ENCODE results near the gene INPP5D. TPM values are rescaled to one million over a fixed set of nuclear protein-coding genes. Genes with fewer than 3 reads are reported as not detected.
"Not testable (repeated sequence)": the region's sequence is repeated elsewhere in the genome, so short reads cannot be mapped to it uniquely, and the experiment has no call there.

Gene INPP5D
- total and polyA plus RNA-seq, 4 donors: 7.6 to 26.1 (median 25.3) TPM

DNA sequence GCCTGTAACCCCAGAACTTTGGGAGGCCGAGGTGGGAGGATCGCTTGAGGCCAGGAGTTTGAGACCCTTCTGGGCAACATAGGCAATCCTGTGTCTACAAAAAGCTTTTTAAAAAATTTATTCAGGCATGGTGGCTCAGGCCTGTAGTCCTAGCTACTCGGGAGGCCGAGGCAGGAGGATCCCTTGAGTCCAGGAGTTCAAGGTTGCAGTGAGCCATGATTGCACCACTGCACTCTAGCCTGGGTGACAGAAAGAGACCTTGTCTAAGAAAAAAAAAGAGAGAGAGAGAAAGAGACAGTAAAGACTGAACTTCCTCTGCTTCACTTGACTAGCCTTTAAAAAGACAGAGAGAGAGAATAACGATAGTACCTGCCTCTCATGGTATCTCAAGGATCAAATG is 62.4 kb downstream of the INPP5D start:
- WGBS, 2 donors: 92 to 96% methylated on average over 5 of the region's 5 CpGs
- ATAC-seq (ENCODE audit: insufficient read depth, low FRiP score): no peak
- no peak for DNase-seq
- H3K4me1 ChIP-seq (ENCODE audit: control insufficient read depth in 5 of 5, insufficient read depth in 5 of 5, low read length in 5 of 5): no peaks in the 10 kb centered on the region
- no peak overlapping the region for H3K9ac ChIP-seq (ENCODE audit: insufficient read depth in 1 of 2, low read length in 2 of 2)
- no peak overlapping the region for H3K27ac ChIP-seq (ENCODE audit: low read depth in 1 of 2, low read length in 1 of 2)
- no peak overlapping the region for H3K4me3 ChIP-seq
- peaks cover 0 to 9% (median 0%) of the 10 kb centered on the region in 4 donors for H3K36me3 ChIP-seq (ENCODE audit: control insufficient read depth in 4 of 4, insufficient read depth in 4 of 4, low read length in 4 of 4)
- TF ChIP-seq, protein P1, sequence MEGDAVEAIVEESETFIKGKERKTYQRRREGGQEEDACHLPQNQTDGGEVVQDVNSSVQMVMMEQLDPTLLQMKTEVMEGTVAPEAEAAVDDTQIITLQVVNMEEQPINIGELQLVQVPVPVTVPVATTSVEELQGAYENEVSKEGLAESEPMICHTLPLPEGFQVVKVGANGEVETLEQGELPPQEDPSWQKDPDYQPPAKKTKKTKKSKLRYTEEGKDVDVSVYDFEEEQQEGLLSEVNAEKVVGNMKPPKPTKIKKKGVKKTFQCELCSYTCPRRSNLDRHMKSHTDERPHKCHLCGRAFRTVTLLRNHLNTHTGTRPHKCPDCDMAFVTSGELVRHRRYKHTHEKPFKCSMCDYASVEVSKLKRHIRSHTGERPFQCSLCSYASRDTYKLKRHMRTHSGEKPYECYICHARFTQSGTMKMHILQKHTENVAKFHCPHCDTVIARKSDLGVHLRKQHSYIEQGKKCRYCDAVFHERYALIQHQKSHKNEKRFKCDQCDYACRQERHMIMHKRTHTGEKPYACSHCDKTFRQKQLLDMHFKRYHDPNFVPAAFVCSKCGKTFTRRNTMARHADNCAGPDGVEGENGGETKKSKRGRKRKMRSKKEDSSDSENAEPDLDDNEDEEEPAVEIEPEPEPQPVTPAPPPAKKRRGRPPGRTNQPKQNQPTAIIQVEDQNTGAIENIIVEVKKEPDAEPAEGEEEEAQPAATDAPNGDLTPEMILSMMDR (IDR thresholded peaks at IDR 0.05; ENCODE audit: control extremely low read depth, extremely low read depth): no peak
- no peaks in the 10 kb centered on the region for H3K27me3 ChIP-seq (ENCODE audit: control insufficient read depth in 3 of 3, insufficient read depth in 3 of 3, low read length in 2 of 3)
- H3K9me3 ChIP-seq (ENCODE audit: control insufficient read depth in 4 of 4, insufficient read depth in 3 of 4, low read length in 3 of 4): no peaks in the 10 kb centered on the region

DNA sequence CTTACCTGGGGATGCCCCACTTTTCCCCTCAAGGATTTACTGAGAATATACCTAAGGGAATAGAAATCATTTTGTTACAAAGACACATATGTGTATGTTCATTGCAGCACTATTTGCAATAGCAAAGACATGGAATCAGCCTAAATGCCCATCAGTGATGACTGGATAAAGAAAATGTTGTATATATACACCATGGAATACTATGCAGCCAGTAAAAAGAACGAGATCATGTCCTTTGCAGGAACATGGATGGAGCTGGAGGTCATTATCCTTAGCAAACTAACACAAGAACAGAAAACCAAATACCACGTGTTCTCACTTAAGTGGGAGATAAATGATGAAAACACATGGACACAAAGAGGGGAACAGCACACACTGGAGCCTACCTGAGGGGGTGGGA is 63.4 kb downstream of the INPP5D start:
- H3K9ac ChIP-seq (ENCODE audit: insufficient read depth in 1 of 2, low read length in 2 of 2); H3K36me3 ChIP-seq (ENCODE audit: control insufficient read depth in 4 of 4, insufficient read depth in 4 of 4, low read length in 4 of 4); H3K9me3 ChIP-seq (ENCODE audit: control insufficient read depth in 4 of 4, insufficient read depth in 3 of 4, low read length in 3 of 4); DNase-seq; H3K27ac ChIP-seq (ENCODE audit: low read depth in 1 of 2, low read length in 1 of 2); ATAC-seq (ENCODE audit: insufficient read depth, low FRiP score); H3K27me3 ChIP-seq (ENCODE audit: control insufficient read depth in 3 of 3, insufficient read depth in 3 of 3, low read length in 2 of 3); H3K4me1 ChIP-seq (ENCODE audit: control insufficient read depth in 5 of 5, insufficient read depth in 5 of 5, low read length in 5 of 5); H3K4me3 ChIP-seq: not testable (repeated sequence)
- WGBS, 2 donors: 36 to 91% methylated on average over 2 of the region's 2 CpGs

GRCh38 chr2:233124421-233125080 is 64.4 kb downstream of the INPP5D start:
- no peak for DNase-seq
- WGBS, 2 donors: 87 to 91% methylated on average over 21 of the region's 21 CpGs
- Histone ChIP-seq H3K27ac (ENCODE audit: low read depth in 1 of 2, low read length in 1 of 2) (no peak overlapping the region), H3K36me3 (ENCODE audit: control insufficient read depth in 4 of 4, insufficient read depth in 4 of 4, low read length in 4 of 4) (peaks cover 0 to 9% (median 0%) of the 10 kb centered on the region in 4 donors), H3K4me3 (no peak overlapping the region), H3K4me1 (ENCODE audit: control insufficient read depth in 5 of 5, insufficient read depth in 5 of 5, low read length in 5 of 5) (no peaks in the 10 kb centered on the region), H3K9me3 (ENCODE audit: control insufficient read depth in 4 of 4, insufficient read depth in 3 of 4, low read length in 3 of 4) (no peaks in the 10 kb centered on the region), H3K9ac (ENCODE audit: insufficient read depth in 1 of 2, low read length in 2 of 2) (no peak overlapping the region), H3K27me3 (ENCODE audit: control insufficient read depth in 3 of 3, insufficient read depth in 3 of 3, low read length in 2 of 3) (no peaks in the 10 kb centered on the region)
- TF ChIP-seq, protein P1 (IDR thresholded peaks at IDR 0.05; ENCODE audit: control extremely low read depth, extremely low read depth): no peak
- no peak for ATAC-seq (ENCODE audit: insufficient read depth, low FRiP score)

- TF ChIP-seq, protein P1 (IDR thresholded peaks at IDR 0.05; ENCODE audit: control extremely low read depth, extremely low read depth): no peak
- H3K9ac ChIP-seq (ENCODE audit: insufficient read depth in 1 of 2, low read length in 2 of 2): no peak overlapping the region
- WGBS, 2 donors: 91 to 98% methylated on average over 20 of the region's 20 CpGs
- no peak overlapping the region for H3K27ac ChIP-seq (ENCODE audit: low read depth in 1 of 2, low read length in 1 of 2)
- no peaks in the 10 kb centered on the region for H3K27me3 ChIP-seq (ENCODE audit: control insufficient read depth in 3 of 3, insufficient read depth in 3 of 3, low read length in 2 of 3)
- H3K4me3 ChIP-seq: no peak overlapping the region
- peaks cover 0 to 13% (median 0%) of the 10 kb centered on the region in 4 donors for H3K36me3 ChIP-seq (ENCODE audit: control insufficient read depth in 4 of 4, insufficient read depth in 4 of 4, low read length in 4 of 4)
- ATAC-seq (ENCODE audit: insufficient read depth, low FRiP score) (no peak), DNase-seq (no peak)
- no peaks in the 10 kb centered on the region for H3K9me3 ChIP-seq (ENCODE audit: control insufficient read depth in 4 of 4, insufficient read depth in 3 of 4, low read length in 3 of 4)
- no peaks in the 10 kb centered on the region for H3K4me1 ChIP-seq (ENCODE audit: control insufficient read depth in 5 of 5, insufficient read depth in 5 of 5, low read length in 5 of 5)
Observed at GRCh38 chr2:233125455-233126065, 65.4 kb downstream of the INPP5D start.

Measured in lung (tissue), 12 donors.